IPS DF 4.7 (cell line): ENCODE data around the gene FAM83D.
"Not testable (repeated sequence)": the region's sequence is repeated elsewhere in the genome, so short reads cannot be mapped to it uniquely, and the experiment has no call there.

Experiments
- DNase-seq: peaks from one replicate; pipeline ENCODE4 v3.0.0-alpha.2; 2013; ENCODE audit warnings: low spot score; ENCODE audit errors: extremely low read depth

Gene FAM83D

DNA sequence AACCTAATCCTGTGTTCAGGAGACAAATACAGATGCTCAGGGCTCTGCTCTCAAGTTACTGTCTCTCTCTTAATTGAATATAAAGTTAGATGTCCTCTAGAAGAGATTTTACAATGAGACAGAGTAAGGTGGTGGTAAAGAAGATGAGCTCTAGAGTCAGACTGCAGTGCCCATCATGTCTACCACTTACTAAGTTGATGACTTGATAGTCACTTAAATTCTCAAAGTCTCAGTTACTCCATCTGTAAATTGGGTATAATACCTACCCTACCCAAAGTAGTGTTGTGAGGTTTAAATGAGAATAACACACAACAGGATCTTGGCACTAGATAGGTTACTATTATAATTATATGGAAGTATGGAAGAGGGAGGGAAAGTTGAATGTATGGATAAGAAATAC lies 37.5 kb downstream of the FAM83D start:
- no peak for DNase-seq

DNA sequence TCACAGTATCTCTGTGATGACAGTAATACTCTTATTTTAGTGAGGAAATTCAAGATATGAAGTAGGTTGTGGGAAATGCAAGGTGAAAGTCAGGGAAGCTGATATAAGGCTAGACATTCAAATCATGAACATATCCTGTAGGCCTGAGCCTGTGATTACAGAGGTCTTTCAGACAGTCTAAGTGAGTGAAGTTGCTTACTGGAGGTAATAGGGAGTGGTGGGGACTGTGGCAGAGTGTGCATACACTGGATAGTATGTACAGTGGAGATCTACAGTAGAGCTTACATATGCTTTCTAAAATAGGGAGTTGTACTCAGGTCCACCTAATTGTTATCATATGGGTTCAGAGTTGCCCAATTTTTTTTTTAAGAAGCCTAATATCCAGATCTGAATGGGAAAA lies 39.0 kb downstream of the FAM83D start:
- DNase-seq, result no peak

- no peak for DNase-seq
Measured at GRCh38 chr20:38968090-38968489, 41.9 kb downstream of the FAM83D start.

- no peak for DNase-seq
Measured at GRCh38 chr20:38969708-38970107, 43.5 kb downstream of the FAM83D start.

- DNase-seq, result no peak
Measured at GRCh38 chr20:38970302-38970701, 44.1 kb downstream of the FAM83D start.

DNA sequence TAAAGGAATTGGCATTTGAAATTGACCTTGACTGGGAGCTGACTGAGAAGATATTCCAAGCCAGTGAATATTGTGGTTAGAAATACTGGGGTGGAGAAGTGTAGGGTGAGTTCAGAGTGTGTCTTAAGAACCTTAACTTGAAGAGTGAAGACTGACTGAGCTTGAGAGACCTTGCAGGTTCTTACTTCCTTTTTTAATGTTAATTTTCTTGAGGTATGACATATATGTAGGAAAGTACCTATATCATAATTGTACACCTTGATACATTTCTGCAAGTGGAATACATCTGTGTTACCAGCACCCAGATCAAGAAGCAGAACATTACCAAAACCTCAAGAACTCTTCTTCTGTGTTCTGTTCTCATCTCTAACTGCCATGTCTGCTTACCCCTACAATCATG lies 46.9 kb downstream of the FAM83D start:
- no peak for DNase-seq

- DNase-seq, result no peak
Measured at GRCh38 chr20:38973645-38974044, 47.4 kb downstream of the FAM83D start.

DNA sequence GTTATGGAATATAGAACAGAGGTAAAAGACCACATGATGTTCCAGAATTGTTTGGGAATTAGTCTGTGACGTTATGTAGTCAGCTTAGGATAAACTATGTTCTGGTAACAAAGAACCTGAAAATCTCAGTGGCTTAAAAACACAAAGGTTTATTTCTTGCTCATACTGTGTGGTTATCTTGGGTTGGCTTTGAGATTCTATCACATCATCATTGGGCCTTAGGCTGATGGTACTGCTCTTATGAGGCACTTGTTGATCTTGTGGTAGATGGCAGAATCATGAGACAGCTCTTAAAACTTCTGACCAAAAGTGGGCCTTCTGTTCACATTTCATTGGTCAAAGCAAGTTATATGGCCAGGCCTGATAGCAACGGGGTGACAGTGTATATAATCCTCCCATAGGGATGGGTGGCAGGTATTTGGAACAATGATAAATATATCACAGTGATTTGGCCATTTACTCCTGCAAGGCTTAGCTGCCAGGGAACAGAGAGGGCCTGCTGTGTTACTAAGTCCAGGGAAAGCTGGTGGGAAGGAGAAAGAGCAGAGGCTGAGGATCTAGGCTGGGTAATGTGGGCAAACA lies 49.4 kb downstream of the FAM83D start:
- DNase-seq, result no peak

DNA sequence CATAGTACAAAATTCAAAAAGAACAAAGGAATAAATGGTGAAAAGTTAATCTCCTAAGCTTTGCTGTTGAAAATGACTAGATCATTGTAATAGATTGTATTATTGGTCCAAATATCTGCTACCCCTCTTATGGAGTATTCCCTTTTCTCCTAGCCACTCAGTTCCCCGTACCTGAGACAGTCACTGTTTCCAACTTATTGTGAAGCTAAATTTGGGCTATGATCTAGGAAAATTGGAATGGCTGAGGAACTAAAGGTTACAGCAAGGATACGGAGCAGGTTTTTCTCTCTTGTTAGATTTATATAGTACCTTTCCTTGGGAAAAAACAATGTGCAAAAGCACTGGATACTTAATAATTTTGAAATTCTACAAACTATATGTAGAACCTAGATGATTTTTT lies 53.2 kb downstream of the FAM83D start:
- DNase-seq, result no peak

GRCh38 chr20:38979842-38980241 lies 53.6 kb downstream of the FAM83D start:
- no peak for DNase-seq

DNA sequence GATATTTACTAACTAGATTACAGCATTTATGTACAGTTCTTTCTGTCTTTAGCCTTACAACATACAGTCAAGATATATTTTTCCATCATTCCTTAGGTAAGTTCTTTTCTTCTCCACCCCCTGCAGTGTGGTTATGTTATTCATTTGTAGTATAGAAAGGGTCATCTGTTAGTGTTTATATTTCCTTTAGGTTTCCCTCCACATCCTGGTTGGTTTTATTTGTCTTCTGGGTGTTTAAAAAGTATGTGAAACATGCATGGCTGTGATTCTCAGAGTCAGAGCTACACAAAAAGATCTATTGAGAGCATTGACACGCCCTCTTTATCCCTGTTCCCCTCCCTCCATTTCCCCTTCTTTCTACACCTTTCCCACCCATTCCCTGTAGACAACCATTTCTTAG lies 56.1 kb downstream of the FAM83D start:
- DNase-seq, result no peak

- no peak for DNase-seq
Measured at GRCh38 chr20:38985060-38985459, 58.8 kb downstream of the FAM83D start.

GRCh38 chr20:38985603-38986170 lies 59.5 kb downstream of the FAM83D start:
- DNase-seq, result no peak

DNA sequence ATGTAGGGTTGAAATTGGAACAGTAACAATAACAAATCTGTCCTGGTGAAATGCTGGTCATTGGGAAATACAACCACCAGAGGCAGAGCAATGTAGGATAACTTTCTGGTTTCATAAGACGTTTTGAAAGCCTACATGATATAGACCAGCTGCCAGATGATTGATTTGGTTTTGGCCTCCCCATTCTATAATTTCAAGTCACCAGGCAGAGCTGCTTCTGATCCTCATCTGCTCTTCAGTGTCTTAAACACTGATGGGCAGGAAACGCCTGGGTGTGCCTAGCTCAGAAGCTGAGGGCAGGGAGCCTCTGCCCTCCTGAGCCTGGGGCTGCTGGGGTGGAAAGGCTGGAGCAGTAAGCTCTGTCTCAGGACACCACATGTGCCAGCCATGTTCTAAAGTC lies 60.4 kb downstream of the FAM83D start:
- no peak for DNase-seq

GRCh38 chr20:38987777-38988176 lies 61.6 kb downstream of the FAM83D start:
- DNase-seq, result no peak

DNA sequence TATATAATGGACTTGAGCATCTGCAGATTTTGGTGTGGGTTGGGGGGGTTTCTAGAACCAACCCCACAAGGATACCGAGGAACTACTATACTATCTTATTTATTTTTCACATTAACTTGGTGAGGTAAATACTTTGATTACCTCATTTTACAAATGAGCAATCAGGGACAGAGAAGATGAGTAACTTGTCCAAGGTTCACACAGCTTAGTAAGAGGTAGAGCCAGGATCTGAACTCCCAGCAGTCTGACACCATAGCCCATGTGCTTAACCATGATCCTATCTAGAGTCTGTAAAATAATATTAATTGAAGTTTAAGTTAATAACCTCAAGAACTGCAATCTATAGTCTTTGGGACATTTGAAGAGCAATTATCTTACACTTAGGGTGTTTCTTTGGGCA lies 64.5 kb downstream of the FAM83D start:
- no peak for DNase-seq

GRCh38 chr20:38991814-38992704 lies 65.8 kb downstream of the FAM83D start:
- DNase-seq, result no peak

DNA sequence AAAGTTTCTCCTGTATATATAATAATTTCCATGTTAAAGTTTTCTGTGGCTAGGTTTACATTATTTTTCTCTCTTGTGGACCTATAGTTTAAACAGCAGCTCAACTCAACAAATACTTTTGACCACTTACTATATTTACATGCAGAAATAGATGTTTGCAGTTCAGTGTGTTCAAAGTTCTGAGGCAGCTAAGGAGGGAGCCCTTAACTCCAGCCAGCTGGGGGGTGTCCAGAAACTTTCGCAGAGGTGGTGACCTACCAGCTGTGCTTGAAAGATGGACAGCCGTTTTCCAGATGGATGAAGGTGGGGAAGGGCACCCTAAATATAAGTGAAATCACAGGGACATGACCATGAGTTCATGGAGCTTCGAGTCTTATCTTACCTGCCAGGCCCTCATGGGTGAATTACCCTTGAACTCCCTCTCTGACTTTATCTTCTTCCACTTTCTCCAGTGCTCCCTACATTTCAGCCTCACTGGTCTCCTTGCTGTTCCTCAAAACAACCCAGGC lies 69.4 kb downstream of the FAM83D start:
- DNase-seq, result no peak

DNA sequence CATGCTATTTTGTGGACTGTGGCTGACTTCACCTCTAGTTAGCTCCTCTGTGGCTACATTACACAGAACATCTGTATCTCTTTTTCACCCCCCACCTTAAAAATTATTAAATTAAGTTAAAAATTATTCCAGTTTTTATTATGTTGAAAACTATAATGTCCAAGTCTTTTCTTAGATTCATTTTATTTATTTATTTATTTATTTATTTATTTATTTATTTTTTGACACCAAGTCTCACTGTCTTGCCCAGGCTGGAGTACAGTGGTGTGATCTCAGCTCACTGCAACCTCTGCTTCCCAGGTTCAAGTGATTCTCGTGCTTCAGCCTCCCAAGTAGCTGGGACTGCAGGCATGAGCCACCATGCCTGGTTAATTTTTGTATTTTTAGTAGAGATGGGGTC lies 70.6 kb downstream of the FAM83D start:
- DNase-seq, result not testable (repeated sequence)

- no peak for DNase-seq
Measured at GRCh38 chr20:38997622-38998021, 71.4 kb downstream of the FAM83D start.

DNA sequence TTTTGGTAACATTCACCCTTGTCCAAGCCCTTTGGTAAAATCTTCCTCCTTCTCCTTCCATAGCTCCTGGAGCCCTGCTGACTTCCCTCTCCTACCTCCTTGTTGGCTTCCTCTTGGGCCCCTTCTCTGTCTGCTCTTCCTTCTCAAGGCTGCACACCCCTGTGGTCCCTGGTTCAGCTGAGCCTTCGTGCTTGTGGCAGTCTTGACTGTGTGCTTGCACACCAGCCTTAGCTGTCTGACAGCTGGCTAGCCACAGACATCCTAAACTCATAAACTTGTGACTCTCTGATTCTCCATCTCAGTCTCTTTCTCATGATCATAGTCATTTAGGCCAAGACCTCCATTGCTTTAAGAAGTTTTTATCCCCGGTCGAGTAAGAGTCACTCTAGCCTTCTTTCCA lies 73.0 kb downstream of the FAM83D start:
- no peak for DNase-seq
